Natural killer cell treated with Interleukin-12 subunit alpha and Interleukin-12 subunit beta and Interleukin-15 and Interleukin-18, amount 100 ng/mL, for 72 hours (primary cell): Measurements from ENCODE around the gene CHST12. TPM values are rescaled to one million over a fixed set of nuclear protein-coding genes. Genes with fewer than 3 reads are reported as not detected.
A peak's percentile ranks its signal among the peaks of the same experiment; 100 is the strongest.
"Not testable (repeated sequence)": the region's sequence is repeated elsewhere in the genome, so short reads cannot be mapped to it uniquely, and the experiment has no call there.

Experiments used
- ATAC-seq, 2 donors: fragments of 150-1000 bp; cut with Tn5 transposase in 1 of 2; sonication (Bioruptor Pico), chemical (Tn5 transposase) in 1 of 2; 2 replicates each; pipeline ENCODE4 v1.10.0; 2021
- DNase-seq: peaks from one replicate; pipeline ENCODE4 v3.0.0; 2022; ENCODE audit warnings: low spot score
- H3K27ac Mint-ChIP-seq, 2 donors: 1 replicate in 1 of 2; 2 replicates in 1 of 2; pipeline ENCODE4 v1.8.0; 2022; ENCODE audit warnings: mixed read lengths in 2 of 2, mild to moderate bottlenecking in 1 of 2, moderate library complexity in 1 of 2
- H3K27me3 Mint-ChIP-seq, 2 donors: 1 replicate in 1 of 2; 2 replicates in 1 of 2; pipeline ENCODE4 v1.8.0; 2022; ENCODE audit warnings: mixed read lengths in 2 of 2
- H3K36me3 Mint-ChIP-seq: one replicate; pipeline ENCODE4 v1.8.0; 2022; ENCODE audit warnings: mixed read lengths
- H3K4me1 Mint-ChIP-seq, 2 donors: 1 replicate in 1 of 2; 2 replicates in 1 of 2; pipeline ENCODE4 v1.8.0; 2022; ENCODE audit warnings: low read depth in 2 of 2, mixed read lengths in 2 of 2, mild to moderate bottlenecking in 1 of 2
- H3K4me3 Mint-ChIP-seq: one replicate; pipeline ENCODE4 v1.8.0; 2022; ENCODE audit warnings: mixed read lengths
- H3K9me3 Mint-ChIP-seq: 2 replicates; pipeline ENCODE4 v1.8.0; 2022; ENCODE audit warnings: mixed read lengths
- total RNA-seq, 2 donors: library from RNA; stranded (reverse); gene quantifications; one replicate each; pipeline ENCODE4 v1.2.3, GENCODE V29; 2022

Gene CHST12
- total RNA-seq, 2 donors from 2014 or later = 29.6 to 31.7 TPM

- Mint-ChIP-seq H3K4me1 (peaks cover 0 to 4% of the 10 kb centered on the region in 2 donors), H3K27ac (no peak overlapping the region), H3K36me3 (peaks cover 7% of the 10 kb centered on the region), H3K4me3 (no peak overlapping the region), H3K9me3 (no peaks in the 10 kb centered on the region), H3K27me3 (no peaks in the 10 kb centered on the region)
- DNase-seq (peak; percentile 56), ATAC-seq (peak in 1 of 2 donors; percentile 19)
These were observed 19.7 kb upstream of the CHST12 start for GRCh38 chr7:2383543-2384274.

GRCh38 chr7:2384354-2385243, 18.8 kb upstream of the CHST12 start:
- DNase-seq (peak; percentile 56), ATAC-seq (peak; percentile 25 to 34)
- H3K4me1 Mint-ChIP-seq = peaks cover 0 to 4% of the 10 kb centered on the region in 2 donors
- no peaks in the 10 kb centered on the region for H3K9me3 Mint-ChIP-seq
- H3K36me3 Mint-ChIP-seq = peaks cover 7% of the 10 kb centered on the region
- no peak overlapping the region for H3K4me3 Mint-ChIP-seq
- H3K27ac Mint-ChIP-seq = no peak overlapping the region
- no peaks in the 10 kb centered on the region for H3K27me3 Mint-ChIP-seq

GRCh38 chr7:2386122-2386521, 17.3 kb upstream of the CHST12 start:
- not testable (repeated sequence) for H3K27me3 Mint-ChIP-seq, H3K36me3 Mint-ChIP-seq, DNase-seq, H3K4me3 Mint-ChIP-seq, H3K4me1 Mint-ChIP-seq, H3K9me3 Mint-ChIP-seq, ATAC-seq, H3K27ac Mint-ChIP-seq

DNA sequence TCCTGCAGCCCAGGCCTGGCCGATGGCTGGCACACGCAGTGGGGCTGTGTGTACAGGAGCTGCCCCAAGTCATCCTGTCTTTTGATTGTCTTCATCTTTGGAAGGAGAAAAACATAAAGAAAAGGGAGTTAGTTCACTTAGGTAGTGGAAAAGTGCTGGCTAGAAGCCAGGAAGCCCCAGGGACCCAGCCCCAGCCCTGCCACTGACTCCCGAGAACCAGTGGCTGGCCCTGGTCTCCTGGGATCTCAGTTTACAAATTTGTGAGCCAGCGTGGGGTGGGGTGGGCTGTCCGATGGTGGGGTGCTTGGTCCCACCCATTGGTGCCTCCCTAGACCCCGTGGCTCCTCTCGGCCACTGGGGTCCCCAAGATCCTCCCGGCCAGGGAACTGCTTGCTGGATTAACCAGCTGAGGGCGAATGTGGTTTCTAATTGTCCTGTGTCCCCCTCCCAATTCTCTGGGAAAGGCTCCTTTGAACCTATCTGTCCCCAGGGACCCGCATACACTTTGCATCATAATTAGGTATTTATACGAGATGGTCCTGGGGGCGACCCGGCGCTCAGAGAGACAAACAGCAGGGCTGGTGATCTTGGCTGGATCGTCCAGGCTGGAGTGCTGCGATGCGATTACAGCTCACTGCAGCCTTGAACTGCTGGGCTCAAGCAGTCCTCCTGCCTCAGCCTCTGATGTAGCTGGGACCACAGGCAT, 16.3 kb upstream of the CHST12 start:
- peak; percentile 54 for DNase-seq
- no peaks in the 10 kb centered on the region for H3K9me3 Mint-ChIP-seq
- H3K27me3 Mint-ChIP-seq = no peaks in the 10 kb centered on the region
- H3K4me3 Mint-ChIP-seq = no peak overlapping the region
- no peaks in the 10 kb centered on the region for H3K4me1 Mint-ChIP-seq
- no peaks in the 10 kb centered on the region for H3K36me3 Mint-ChIP-seq
- no peak for ATAC-seq
- H3K27ac Mint-ChIP-seq = no peak overlapping the region

GRCh38 chr7:2387897-2388636, 15.3 kb upstream of the CHST12 start:
- Mint-ChIP-seq H3K4me3 (no peak overlapping the region), H3K27ac (no peak overlapping the region), H3K36me3 (no peaks in the 10 kb centered on the region), H3K27me3 (no peaks in the 10 kb centered on the region), H3K9me3 (no peaks in the 10 kb centered on the region), H3K4me1 (no peaks in the 10 kb centered on the region)
- DNase-seq (peak; percentile 52), ATAC-seq (no peak)

DNA sequence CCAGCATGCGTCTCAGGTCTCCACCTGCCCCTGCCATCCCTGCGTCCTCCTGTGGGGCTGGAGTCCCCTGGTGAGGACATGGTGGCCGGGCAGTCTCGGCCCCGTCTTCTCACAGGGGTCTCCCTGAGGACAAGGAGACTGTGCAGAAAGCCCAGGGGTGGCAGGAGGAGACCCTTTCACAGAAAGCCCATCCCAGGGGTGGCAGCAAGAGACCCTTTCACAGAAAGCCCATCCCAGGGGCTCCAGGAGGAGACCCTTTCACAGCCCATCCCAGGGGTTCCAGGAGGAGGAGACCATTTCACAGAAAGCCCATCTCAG, 14.8 kb upstream of the CHST12 start:
- Mint-ChIP-seq H3K4me1 (no peaks in the 10 kb centered on the region), H3K27ac (no peak overlapping the region), H3K4me3 (no peak overlapping the region), H3K36me3 (no peaks in the 10 kb centered on the region), H3K27me3 (no peaks in the 10 kb centered on the region), H3K9me3 (no peaks in the 10 kb centered on the region)
- ATAC-seq (no peak), DNase-seq (peak; percentile 60)

- not testable (repeated sequence) for DNase-seq, H3K27me3 Mint-ChIP-seq, H3K4me1 Mint-ChIP-seq, ATAC-seq, H3K27ac Mint-ChIP-seq, H3K4me3 Mint-ChIP-seq, H3K9me3 Mint-ChIP-seq, H3K36me3 Mint-ChIP-seq
These were observed 13.2 kb upstream of the CHST12 start for GRCh38 chr7:2390020-2390816.

- Mint-ChIP-seq H3K27ac (no peak overlapping the region), H3K4me1 (peaks cover 10 to 12% of the 10 kb centered on the region in 2 donors), H3K27me3 (no peaks in the 10 kb centered on the region), H3K9me3 (no peaks in the 10 kb centered on the region), H3K36me3 (no peaks in the 10 kb centered on the region), H3K4me3 (no peak overlapping the region)
- no peak for DNase-seq
- ATAC-seq = no peak
These were observed 9.7 kb upstream of the CHST12 start for GRCh38 chr7:2393706-2394105.

DNA sequence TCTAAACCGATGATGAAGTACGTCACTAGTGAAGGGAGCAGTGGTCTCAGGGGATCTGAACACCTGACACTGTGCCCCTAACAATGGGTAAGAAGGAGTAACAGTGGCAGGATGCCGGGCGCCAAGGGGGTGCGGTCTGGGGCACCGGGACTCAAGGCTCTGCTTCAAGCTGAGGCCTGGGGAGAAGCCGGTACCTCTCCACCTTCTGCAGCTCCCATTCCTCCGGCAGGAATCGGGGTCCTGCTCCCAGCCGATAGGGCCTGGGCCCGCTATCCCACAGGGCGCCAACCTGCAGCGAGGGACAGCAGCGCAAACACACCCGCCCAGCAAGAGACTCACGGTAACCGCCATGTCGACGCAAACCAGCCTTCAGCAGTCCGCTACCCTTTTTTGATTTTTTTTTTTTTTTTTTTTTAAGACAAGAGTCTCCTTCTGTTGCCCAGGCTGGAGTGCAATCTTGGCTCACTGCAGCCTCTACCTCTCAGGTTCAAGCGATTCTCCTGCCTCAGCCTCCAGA, 8.8 kb upstream of the CHST12 start:
- Mint-ChIP-seq H3K27ac (no peak overlapping the region), H3K9me3 (no peaks in the 10 kb centered on the region), H3K4me3 (no peak overlapping the region), H3K27me3 (no peaks in the 10 kb centered on the region), H3K4me1 (peaks cover 13 to 16% of the 10 kb centered on the region in 2 donors), H3K36me3 (no peaks in the 10 kb centered on the region)
- ATAC-seq = no peak
- peak; percentile 58 for DNase-seq

GRCh38 chr7:2398506-2398905, 4.9 kb upstream of the CHST12 start:
- H3K4me1 Mint-ChIP-seq = peaks cover 24 to 29% of the 10 kb centered on the region in 2 donors
- peak overlapping the region; percentile 31 to 42 for H3K27ac Mint-ChIP-seq
- H3K36me3 Mint-ChIP-seq = no peaks in the 10 kb centered on the region
- H3K9me3 Mint-ChIP-seq = no peaks in the 10 kb centered on the region
- no peaks in the 10 kb centered on the region for H3K27me3 Mint-ChIP-seq
- no peak for ATAC-seq
- H3K4me3 Mint-ChIP-seq = no peak overlapping the region
- DNase-seq = no peak

- peak overlapping the region; percentile 73 to 89 for H3K27ac Mint-ChIP-seq
- H3K9me3 Mint-ChIP-seq = no peaks in the 10 kb centered on the region
- no peaks in the 10 kb centered on the region for H3K36me3 Mint-ChIP-seq
- peak; percentile 7 to 10 for ATAC-seq
- DNase-seq = peak; percentile 75
- H3K27me3 Mint-ChIP-seq = no peaks in the 10 kb centered on the region
- H3K4me1 Mint-ChIP-seq = peaks cover 32 to 37% of the 10 kb centered on the region in 2 donors
- H3K4me3 Mint-ChIP-seq = peak overlapping the region; percentile 75
These were observed 3.4 kb upstream of the CHST12 start for GRCh38 chr7:2399848-2400587.

GRCh38 chr7:2402687-2403013, 761 bp upstream of the CHST12 start:
- H3K27me3 Mint-ChIP-seq = no peaks in the 10 kb centered on the region
- no peak for ATAC-seq
- no peak for DNase-seq
- peaks cover 46 to 52% of the 10 kb centered on the region in 2 donors for H3K4me1 Mint-ChIP-seq
- H3K9me3 Mint-ChIP-seq = no peaks in the 10 kb centered on the region
- H3K36me3 Mint-ChIP-seq = no peaks in the 10 kb centered on the region
- H3K27ac Mint-ChIP-seq = peak overlapping the region in 1 of 2 donors; percentile 46
- H3K4me3 Mint-ChIP-seq = peak overlapping the region; percentile 83
